Ovary (tissue), 3 donors: ENCODE data around the gene CLIC1.

ENCODE experiments used
- EP300 ChIP-seq: sonication (generic); formaldehyde crosslinking; IDR thresholded peaks from one replicate; pipeline ENCODE4 v1.6.1; 2017; ENCODE audit warnings: antibody characterized with exemption
- POLR2A ChIP-seq: fragments of 450-650 bp; IDR thresholded peaks from one replicate; pipeline ENCODE4 v1.6.1; 2017; ENCODE audit warnings: antibody characterized with exemption, mild to moderate bottlenecking, moderate library complexity
- TF ChIP-seq, protein P1 (sequence below), 3 donors: fragments of 450-650 bp in 2 of 3; fragments of 200-600 bp in 1 of 3; IDR thresholded peaks; one replicate each; pipeline versions ENCODE4 v1.5.1 to v1.8.0; 2016 to 2022; ENCODE audit warnings: antibody characterized with exemption in 3 of 3, mild to moderate bottlenecking in 1 of 3
- donor health status: DM: no; HTN: no; CAD: no.

DNA sequence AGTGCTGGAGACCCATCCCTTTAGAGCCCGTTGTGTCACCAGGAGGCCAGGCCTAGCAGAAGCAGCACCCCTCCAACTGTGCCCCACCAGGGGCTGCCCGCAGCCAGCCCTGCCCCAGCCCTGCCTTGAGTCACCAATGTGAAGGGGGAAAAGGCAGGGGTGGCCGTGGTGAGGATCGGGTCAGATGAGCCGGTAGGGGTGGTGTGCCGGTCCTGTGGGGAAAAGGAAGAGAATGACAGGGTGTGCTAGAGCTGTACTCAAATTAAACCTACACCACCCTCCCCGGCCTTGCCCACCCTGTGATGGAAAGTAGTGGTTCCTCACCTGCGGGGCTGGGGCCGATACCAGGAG is 29.2 kb upstream of the CLIC1 start:
- TF ChIP-seq POLR2A (no peak), EP300 (no peak)
- TF ChIP-seq, protein P1, sequence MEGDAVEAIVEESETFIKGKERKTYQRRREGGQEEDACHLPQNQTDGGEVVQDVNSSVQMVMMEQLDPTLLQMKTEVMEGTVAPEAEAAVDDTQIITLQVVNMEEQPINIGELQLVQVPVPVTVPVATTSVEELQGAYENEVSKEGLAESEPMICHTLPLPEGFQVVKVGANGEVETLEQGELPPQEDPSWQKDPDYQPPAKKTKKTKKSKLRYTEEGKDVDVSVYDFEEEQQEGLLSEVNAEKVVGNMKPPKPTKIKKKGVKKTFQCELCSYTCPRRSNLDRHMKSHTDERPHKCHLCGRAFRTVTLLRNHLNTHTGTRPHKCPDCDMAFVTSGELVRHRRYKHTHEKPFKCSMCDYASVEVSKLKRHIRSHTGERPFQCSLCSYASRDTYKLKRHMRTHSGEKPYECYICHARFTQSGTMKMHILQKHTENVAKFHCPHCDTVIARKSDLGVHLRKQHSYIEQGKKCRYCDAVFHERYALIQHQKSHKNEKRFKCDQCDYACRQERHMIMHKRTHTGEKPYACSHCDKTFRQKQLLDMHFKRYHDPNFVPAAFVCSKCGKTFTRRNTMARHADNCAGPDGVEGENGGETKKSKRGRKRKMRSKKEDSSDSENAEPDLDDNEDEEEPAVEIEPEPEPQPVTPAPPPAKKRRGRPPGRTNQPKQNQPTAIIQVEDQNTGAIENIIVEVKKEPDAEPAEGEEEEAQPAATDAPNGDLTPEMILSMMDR (IDR thresholded peaks at IDR 0.05), result no peak
